Suprapubic skin (tissue), 4 donors: ENCODE measurements around the gene MYBPHL.

Experiments
- EP300 ChIP-seq: sonication (generic); formaldehyde crosslinking; IDR thresholded peaks from one replicate; pipeline ENCODE4 v1.6.1; 2017; ENCODE audit warnings: antibody characterized with exemption
- POLR2A ChIP-seq, 2 donors: fragments of 450-650 bp; IDR thresholded peaks; one replicate each; pipeline ENCODE4 v1.6.1; 2017; ENCODE audit warnings: antibody characterized with exemption in 2 of 2, mild to moderate bottlenecking in 2 of 2, moderate library complexity in 2 of 2
- POLR2AphosphoS5 ChIP-seq, 3 donors: sonication (generic); formaldehyde crosslinking; IDR thresholded peaks; one replicate each; pipeline ENCODE4 v1.6.1; 2017; ENCODE audit warnings: antibody characterized with exemption in 3 of 3
- TF ChIP-seq, protein P1 (sequence below), 2 donors: fragments of 200-600 bp in 1 of 2; fragments of 450-650 bp in 1 of 2; sonication (generic) in 1 of 2; IDR thresholded peaks; one replicate each; pipeline ENCODE4 v1.5.1; 2016 to 2019; ENCODE audit warnings: antibody characterized with exemption in 2 of 2, mild to moderate bottlenecking in 1 of 2, moderate library complexity in 1 of 2

DNA sequence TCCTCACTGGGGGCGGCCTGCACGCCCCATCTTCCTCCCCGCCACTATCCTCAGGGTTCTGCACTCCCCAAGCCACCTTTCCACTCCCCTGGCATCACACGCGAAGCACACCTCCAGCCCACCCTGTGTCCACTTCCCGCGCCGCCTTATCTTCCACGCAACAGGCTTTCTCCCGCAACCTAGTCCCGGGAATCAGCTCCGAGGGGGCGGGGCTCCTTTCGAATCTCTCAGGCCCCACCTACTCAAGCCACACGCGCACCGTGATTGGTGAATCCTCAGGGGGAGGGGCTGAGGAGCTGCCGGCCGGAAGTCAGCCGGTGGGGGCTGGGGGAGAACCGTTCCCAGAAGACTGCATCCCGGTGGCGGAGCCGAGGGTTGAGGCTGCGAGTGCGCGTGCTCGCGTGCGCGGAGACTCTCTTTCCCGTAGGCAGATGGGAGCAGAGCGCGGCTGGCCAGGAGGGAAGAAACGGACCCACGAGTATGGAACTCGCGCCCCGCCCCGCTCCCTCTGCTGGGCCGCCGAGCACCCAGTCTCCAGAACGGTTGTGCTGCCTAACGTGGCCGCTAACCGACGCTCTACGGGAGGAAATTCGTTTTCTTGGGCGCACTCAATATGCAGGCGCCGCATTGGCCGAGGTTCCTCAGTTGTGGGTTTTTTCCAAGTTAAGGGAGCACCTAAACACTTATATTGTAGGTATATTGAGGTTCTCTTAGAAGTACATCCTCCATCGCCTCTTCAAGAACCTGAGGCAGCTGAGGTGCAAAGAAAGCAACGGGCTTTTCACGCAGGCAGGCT lies 23.7 kb downstream of the MYBPHL start, which contains the start of gene PSRC1:
- TF ChIP-seq, protein P1, sequence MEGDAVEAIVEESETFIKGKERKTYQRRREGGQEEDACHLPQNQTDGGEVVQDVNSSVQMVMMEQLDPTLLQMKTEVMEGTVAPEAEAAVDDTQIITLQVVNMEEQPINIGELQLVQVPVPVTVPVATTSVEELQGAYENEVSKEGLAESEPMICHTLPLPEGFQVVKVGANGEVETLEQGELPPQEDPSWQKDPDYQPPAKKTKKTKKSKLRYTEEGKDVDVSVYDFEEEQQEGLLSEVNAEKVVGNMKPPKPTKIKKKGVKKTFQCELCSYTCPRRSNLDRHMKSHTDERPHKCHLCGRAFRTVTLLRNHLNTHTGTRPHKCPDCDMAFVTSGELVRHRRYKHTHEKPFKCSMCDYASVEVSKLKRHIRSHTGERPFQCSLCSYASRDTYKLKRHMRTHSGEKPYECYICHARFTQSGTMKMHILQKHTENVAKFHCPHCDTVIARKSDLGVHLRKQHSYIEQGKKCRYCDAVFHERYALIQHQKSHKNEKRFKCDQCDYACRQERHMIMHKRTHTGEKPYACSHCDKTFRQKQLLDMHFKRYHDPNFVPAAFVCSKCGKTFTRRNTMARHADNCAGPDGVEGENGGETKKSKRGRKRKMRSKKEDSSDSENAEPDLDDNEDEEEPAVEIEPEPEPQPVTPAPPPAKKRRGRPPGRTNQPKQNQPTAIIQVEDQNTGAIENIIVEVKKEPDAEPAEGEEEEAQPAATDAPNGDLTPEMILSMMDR (IDR thresholded peaks at IDR 0.05) = peak; percentile 31 to 64
- TF ChIP-seq POLR2AphosphoS5 (IDR thresholded peaks at IDR 0.05) = peak in 1 of 3 donors; percentile 64
- no peak for TF ChIP-seq POLR2A (IDR thresholded peaks at IDR 0.05)
- no peak for TF ChIP-seq EP300
